ENCODE results near the gene RADIL.
A peak's percentile ranks its signal among the peaks of the same experiment; 100 is the strongest.

Gene RADIL

DNA sequence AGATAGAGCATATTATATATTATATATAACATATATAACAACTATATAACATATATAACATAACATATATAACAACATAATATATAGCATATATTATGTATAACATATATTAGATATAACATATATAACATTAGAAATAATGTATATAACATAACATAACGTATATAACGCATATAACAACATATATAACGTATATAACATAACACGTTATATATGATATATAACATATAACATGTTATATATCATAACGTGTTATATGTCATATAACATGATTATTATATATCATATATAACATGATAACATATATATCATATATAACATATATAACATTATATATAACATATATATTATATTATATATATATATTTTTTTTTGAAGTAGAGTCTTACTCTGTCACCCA, 104.4 kb downstream of the RADIL start:
- H3K9me2 ChIP-seq (replicated peaks; ENCODE audit: control insufficient read depth, low read length): no peaks in the 10 kb centered on the region
- H3K79me2 ChIP-seq (ENCODE audit: control insufficient read depth, low read length): peaks cover 48% of the 10 kb centered on the region
- peaks cover 51% of the 10 kb centered on the region for H3K36me3 ChIP-seq (ENCODE audit: control insufficient read depth, low read length)
- no peak overlapping the region for H3K27ac ChIP-seq (ENCODE audit: low read depth, low read length)
- no peaks in the 10 kb centered on the region for H3K9me3 ChIP-seq (ENCODE audit: control insufficient read depth, insufficient read depth, low read length)
- H3K27me3 ChIP-seq (ENCODE audit: control insufficient read depth, low read length): no peaks in the 10 kb centered on the region
- no peak overlapping the region for H3K4me3 ChIP-seq (ENCODE audit: low read length)
- peaks cover 2% of the 10 kb centered on the region; the same call in 1 of the 2 replicates for H4K20me1 ChIP-seq (ENCODE audit: control insufficient read depth, insufficient read depth, low read depth, low read length)
- TF ChIP-seq, protein P1, sequence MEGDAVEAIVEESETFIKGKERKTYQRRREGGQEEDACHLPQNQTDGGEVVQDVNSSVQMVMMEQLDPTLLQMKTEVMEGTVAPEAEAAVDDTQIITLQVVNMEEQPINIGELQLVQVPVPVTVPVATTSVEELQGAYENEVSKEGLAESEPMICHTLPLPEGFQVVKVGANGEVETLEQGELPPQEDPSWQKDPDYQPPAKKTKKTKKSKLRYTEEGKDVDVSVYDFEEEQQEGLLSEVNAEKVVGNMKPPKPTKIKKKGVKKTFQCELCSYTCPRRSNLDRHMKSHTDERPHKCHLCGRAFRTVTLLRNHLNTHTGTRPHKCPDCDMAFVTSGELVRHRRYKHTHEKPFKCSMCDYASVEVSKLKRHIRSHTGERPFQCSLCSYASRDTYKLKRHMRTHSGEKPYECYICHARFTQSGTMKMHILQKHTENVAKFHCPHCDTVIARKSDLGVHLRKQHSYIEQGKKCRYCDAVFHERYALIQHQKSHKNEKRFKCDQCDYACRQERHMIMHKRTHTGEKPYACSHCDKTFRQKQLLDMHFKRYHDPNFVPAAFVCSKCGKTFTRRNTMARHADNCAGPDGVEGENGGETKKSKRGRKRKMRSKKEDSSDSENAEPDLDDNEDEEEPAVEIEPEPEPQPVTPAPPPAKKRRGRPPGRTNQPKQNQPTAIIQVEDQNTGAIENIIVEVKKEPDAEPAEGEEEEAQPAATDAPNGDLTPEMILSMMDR (IDR thresholded peaks at IDR 0.05; ENCODE audit: low read depth, low read length, poor library complexity, severe bottlenecking): no peak
- no peak for TF ChIP-seq EZH2phosphoT487 (IDR thresholded peaks at IDR 0.05; ENCODE audit: borderline replicate concordance, low read length)
- no peak overlapping the region for H3K4me2 ChIP-seq (ENCODE audit: low read length)
- no peaks in the 10 kb centered on the region; the same call in 1 of the 2 replicates for H3F3A ChIP-seq (ENCODE audit: control insufficient read depth, insufficient read depth)
- peaks cover 19% of the 10 kb centered on the region for H3K4me1 ChIP-seq (ENCODE audit: control insufficient read depth, low read length)

GRCh38 chr7:4775848-4776623, 107.5 kb downstream of the RADIL start:
- peaks cover 25% of the 10 kb centered on the region for H3K36me3 ChIP-seq (ENCODE audit: control insufficient read depth, low read length)
- no peaks in the 10 kb centered on the region for H3K9me2 ChIP-seq (replicated peaks; ENCODE audit: control insufficient read depth, low read length)
- H3K27me3 ChIP-seq (ENCODE audit: control insufficient read depth, low read length): no peaks in the 10 kb centered on the region
- H3F3A ChIP-seq (ENCODE audit: control insufficient read depth, insufficient read depth): peaks cover 5% of the 10 kb centered on the region
- peaks cover 19% of the 10 kb centered on the region for H3K4me1 ChIP-seq (ENCODE audit: control insufficient read depth, low read length)
- no peaks in the 10 kb centered on the region for H3K9me3 ChIP-seq (ENCODE audit: control insufficient read depth, insufficient read depth, low read length)
- H3K79me2 ChIP-seq (ENCODE audit: control insufficient read depth, low read length): peaks cover 48% of the 10 kb centered on the region
- peak overlapping the region; percentile 99 for H3K4me3 ChIP-seq (ENCODE audit: low read length)
- peaks cover 2% of the 10 kb centered on the region; the same call in 1 of the 2 replicates for H4K20me1 ChIP-seq (ENCODE audit: control insufficient read depth, insufficient read depth, low read depth, low read length)
- H3K4me2 ChIP-seq (ENCODE audit: low read length): peak overlapping the region; percentile 98
- H3K27ac ChIP-seq (ENCODE audit: low read depth, low read length): peak overlapping the region; percentile 29
- TF ChIP-seq EZH2phosphoT487 (IDR thresholded peaks at IDR 0.05; ENCODE audit: borderline replicate concordance, low read length): no peak
- TF ChIP-seq, protein P1 (IDR thresholded peaks at IDR 0.05; ENCODE audit: low read depth, low read length, poor library complexity, severe bottlenecking): no peak

GRCh38 chr7:4775250-4775847, 108.2 kb downstream of the RADIL start, which contains the start of gene AP5Z1:
Gene AP5Z1, plus strand, starts transcription at chr7:4775623. Its CDS starts 93 bp downstream, at chr7:4775716.
- peaks cover 2% of the 10 kb centered on the region; the same call in 1 of the 2 replicates for H4K20me1 ChIP-seq (ENCODE audit: control insufficient read depth, insufficient read depth, low read depth, low read length)
- peak within 1 kb of the TSS; percentile 59 for H3K27ac ChIP-seq (ENCODE audit: low read depth, low read length)
- H3K9me2 ChIP-seq (replicated peaks; ENCODE audit: control insufficient read depth, low read length): no peaks in the 10 kb centered on the region
- H3K79me2 ChIP-seq (ENCODE audit: control insufficient read depth, low read length): peaks cover 44% of the 10 kb centered on the region
- no peak for TF ChIP-seq EZH2phosphoT487 (IDR thresholded peaks at IDR 0.05; ENCODE audit: borderline replicate concordance, low read length)
- TF ChIP-seq, protein P1 (IDR thresholded peaks at IDR 0.05; ENCODE audit: low read depth, low read length, poor library complexity, severe bottlenecking): no peak
- H3K4me2 ChIP-seq (ENCODE audit: low read length): peak within 1 kb of the TSS; percentile 98
- H3K4me3 ChIP-seq (ENCODE audit: low read length): peak within 1 kb of the TSS; percentile 99
- no peaks in the 10 kb centered on the region for H3K9me3 ChIP-seq (ENCODE audit: control insufficient read depth, insufficient read depth, low read length)
- no peaks in the 10 kb centered on the region for H3K27me3 ChIP-seq (ENCODE audit: control insufficient read depth, low read length)
- peaks cover 21% of the 10 kb centered on the region for H3K36me3 ChIP-seq (ENCODE audit: control insufficient read depth, low read length)
- peaks cover 5% of the 10 kb centered on the region for H3F3A ChIP-seq (ENCODE audit: control insufficient read depth, insufficient read depth)
- H3K4me1 ChIP-seq (ENCODE audit: control insufficient read depth, low read length): peaks cover 19% of the 10 kb centered on the region
